ENCODE measurements around the gene EIF4E3.

EIF4E3 gene

GRCh38 chr3:71629289-71629688 is 95.9 kb downstream of the EIF4E3 start:
- CTCF ChIA-PET, result no interaction called here
- TF ChIP-seq CTCF (conservative IDR thresholded peaks at IDR 0.05; ENCODE audit: low read depth), result no peak
- POLR2A ChIA-PET (ENCODE audit: low non-redundant PET), result no interaction called here
- no peak for DNase-seq (ENCODE audit: low spot score)
- no peak overlapping the region for H3K27ac ChIP-seq

GRCh38 chr3:71628522-71628921 is 96.7 kb downstream of the EIF4E3 start:
- POLR2A ChIA-PET (ENCODE audit: low non-redundant PET), result no interaction called here

GRCh38 chr3:71625676-71626075 is 99.5 kb downstream of the EIF4E3 start:
- H3K27ac ChIP-seq, result no peak overlapping the region
- no peak for TF ChIP-seq CTCF (conservative IDR thresholded peaks at IDR 0.05; ENCODE audit: low read depth)
- ChIA-PET CTCF (no interaction called here), POLR2A (ENCODE audit: low non-redundant PET) (no interaction called here)
- DNase-seq (ENCODE audit: low spot score), result no peak

More at GRCh38 chr3:71628522-71628921, 96.7 kb downstream of the EIF4E3 start:
- CTCF ChIA-PET, result no interaction called here
- no peak overlapping the region for H3K27ac ChIP-seq
- DNase-seq (ENCODE audit: low spot score), result no peak
- no peak for TF ChIP-seq CTCF (conservative IDR thresholded peaks at IDR 0.05; ENCODE audit: low read depth)
